ENCODE results near the gene VAT1L.
"Not testable (repeated sequence)": the region's sequence is repeated elsewhere in the genome, so short reads cannot be mapped to it uniquely, and the experiment has no call there.

Gene VAT1L

DNA sequence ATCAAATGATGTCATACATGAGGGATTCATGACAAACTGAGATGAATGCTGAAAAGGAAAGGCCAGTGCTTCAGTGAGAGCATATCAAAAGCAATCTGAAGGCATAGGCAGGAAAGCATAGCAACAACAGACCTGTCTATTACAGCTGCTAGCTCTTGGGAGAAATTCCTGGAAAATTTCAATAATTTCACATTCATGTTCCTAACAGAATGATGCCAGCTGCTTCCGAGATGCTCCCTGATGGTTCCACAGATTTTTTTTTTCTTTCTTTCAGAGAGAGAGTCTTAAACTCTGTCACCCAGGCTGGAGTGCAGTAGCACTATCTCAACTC is 183.7 kb downstream of the VAT1L start:
- Histone ChIP-seq H3K9me3 (no peaks in the 10 kb centered on the region), H3K27me3 (no peaks in the 10 kb centered on the region), H3K36me3 (no peaks in the 10 kb centered on the region), H3K4me2 (no peak overlapping the region), H4K20me1 (no peaks in the 10 kb centered on the region), H3K4me1 (peaks cover 9% of the 10 kb centered on the region), H3K27ac (no peak overlapping the region), H3K4me3 (no peak overlapping the region), H3K9ac (no peak overlapping the region)
- TF ChIP-seq Cebpa-rat (IDR thresholded peaks at IDR 0.05), result no peak

DNA sequence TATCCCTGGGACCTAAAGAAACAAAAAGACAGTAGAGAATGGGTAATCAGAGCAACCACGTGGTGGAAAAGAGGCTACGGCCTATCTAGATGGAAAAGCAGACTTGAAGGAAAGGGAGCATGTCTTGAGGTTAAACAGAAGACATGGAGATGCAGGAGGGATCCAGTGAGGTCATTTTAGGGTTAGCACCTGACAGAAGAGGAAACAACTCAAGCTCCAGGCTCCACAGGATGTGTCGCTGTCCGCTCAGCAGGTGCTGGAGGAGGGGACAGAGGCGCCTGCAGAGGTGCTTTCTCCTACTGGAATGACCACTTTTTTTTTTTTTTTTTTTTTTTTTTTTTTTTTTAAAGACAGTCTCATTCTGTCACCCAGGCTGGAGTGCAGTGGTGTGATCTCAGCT is 186.5 kb downstream of the VAT1L start:
- H4K20me1 ChIP-seq, result no peaks in the 10 kb centered on the region
- no peak overlapping the region for H3K27ac ChIP-seq
- H3K27me3 ChIP-seq, result no peaks in the 10 kb centered on the region
- H3K4me3 ChIP-seq, result no peak overlapping the region
- TF ChIP-seq Cebpa-rat (IDR thresholded peaks at IDR 0.05), result no peak
- no peaks in the 10 kb centered on the region for H3K9me3 ChIP-seq
- no peak overlapping the region for H3K4me2 ChIP-seq
- no peaks in the 10 kb centered on the region for H3K36me3 ChIP-seq
- H3K9ac ChIP-seq, result no peak overlapping the region
- no peaks in the 10 kb centered on the region for H3K4me1 ChIP-seq

DNA sequence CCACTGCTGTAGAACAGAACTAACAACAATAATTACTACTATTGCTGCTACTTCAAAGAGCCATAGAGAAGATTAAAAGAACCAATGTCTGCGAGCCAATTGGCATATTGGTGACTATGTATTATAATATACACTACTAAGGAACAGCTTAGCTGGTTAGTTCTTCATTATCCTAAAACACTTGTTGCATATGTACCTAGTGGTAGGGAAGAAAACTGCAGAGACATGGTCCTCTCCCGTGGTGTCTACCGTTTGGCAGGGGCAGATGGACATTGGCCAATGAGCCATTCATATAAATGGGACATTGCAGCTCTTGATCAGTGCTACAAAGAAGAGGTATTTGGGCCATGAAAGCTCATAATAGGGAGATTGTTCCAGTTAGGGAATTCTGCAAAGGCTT is 187.6 kb downstream of the VAT1L start:
- H4K20me1 ChIP-seq, result no peaks in the 10 kb centered on the region
- H3K36me3 ChIP-seq, result no peaks in the 10 kb centered on the region
- no peak overlapping the region for H3K9ac ChIP-seq
- H3K9me3 ChIP-seq, result no peaks in the 10 kb centered on the region
- H3K4me3 ChIP-seq, result no peak overlapping the region
- H3K4me1 ChIP-seq, result no peaks in the 10 kb centered on the region
- H3K27me3 ChIP-seq, result no peaks in the 10 kb centered on the region
- H3K4me2 ChIP-seq, result no peak overlapping the region
- TF ChIP-seq Cebpa-rat (IDR thresholded peaks at IDR 0.05), result no peak
- H3K27ac ChIP-seq, result no peak overlapping the region

DNA sequence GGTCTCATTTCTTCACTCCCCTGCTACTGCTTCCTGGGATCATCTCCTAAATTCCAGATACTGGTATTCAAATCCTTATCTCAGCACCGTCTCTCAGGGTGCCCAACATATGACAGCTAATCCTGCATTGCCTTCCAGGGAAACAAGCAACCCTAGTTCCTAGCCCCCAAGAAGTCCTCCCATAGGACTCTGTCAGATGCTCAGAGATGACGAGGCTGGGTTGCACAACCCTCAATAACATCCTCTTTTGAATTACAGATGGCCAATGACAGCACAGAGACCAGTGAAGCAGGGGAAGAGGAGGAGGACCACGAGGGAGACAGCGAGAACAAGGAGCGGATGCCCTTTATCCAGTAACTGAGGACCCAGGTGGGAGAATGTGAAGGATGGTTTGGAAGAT is 189.0 kb downstream of the VAT1L start:
- H4K20me1 ChIP-seq, result no peaks in the 10 kb centered on the region
- H3K27ac ChIP-seq, result no peak overlapping the region
- no peaks in the 10 kb centered on the region for H3K9me3 ChIP-seq
- H3K4me3 ChIP-seq, result no peak overlapping the region
- H3K4me1 ChIP-seq, result no peaks in the 10 kb centered on the region
- TF ChIP-seq Cebpa-rat (IDR thresholded peaks at IDR 0.05), result no peak
- no peaks in the 10 kb centered on the region for H3K27me3 ChIP-seq
- H3K36me3 ChIP-seq, result no peaks in the 10 kb centered on the region
- no peak overlapping the region for H3K9ac ChIP-seq
- H3K4me2 ChIP-seq, result no peak overlapping the region

DNA sequence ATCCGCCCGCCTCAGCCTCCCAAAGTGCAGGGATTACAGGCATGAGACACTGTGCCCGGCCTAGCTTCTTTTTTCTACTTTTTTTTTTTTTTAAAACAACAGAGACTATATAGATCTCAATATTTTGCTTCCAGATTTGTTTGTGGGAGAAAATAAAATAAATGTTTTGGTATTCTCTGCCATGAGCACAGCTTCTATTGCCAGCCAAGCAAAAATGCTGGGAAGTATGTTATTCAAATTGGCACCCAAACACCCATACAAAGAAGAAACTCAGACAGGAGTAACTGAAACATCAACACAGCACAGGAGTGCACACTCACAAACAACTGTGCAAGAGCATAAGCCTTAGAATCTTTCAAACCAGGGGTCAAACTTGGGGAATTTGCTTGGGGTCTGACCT is 196.7 kb downstream of the VAT1L start:
- H3K9me3 ChIP-seq, result no peaks in the 10 kb centered on the region
- H3K27me3 ChIP-seq, result no peaks in the 10 kb centered on the region
- no peak for TF ChIP-seq Cebpa-rat (IDR thresholded peaks at IDR 0.05)
- no peaks in the 10 kb centered on the region for H4K20me1 ChIP-seq
- H3K4me2 ChIP-seq, result no peak overlapping the region
- H3K4me3 ChIP-seq, result no peak overlapping the region
- H3K27ac ChIP-seq, result no peak overlapping the region
- no peaks in the 10 kb centered on the region for H3K4me1 ChIP-seq
- H3K9ac ChIP-seq, result no peak overlapping the region
- no peaks in the 10 kb centered on the region for H3K36me3 ChIP-seq

DNA sequence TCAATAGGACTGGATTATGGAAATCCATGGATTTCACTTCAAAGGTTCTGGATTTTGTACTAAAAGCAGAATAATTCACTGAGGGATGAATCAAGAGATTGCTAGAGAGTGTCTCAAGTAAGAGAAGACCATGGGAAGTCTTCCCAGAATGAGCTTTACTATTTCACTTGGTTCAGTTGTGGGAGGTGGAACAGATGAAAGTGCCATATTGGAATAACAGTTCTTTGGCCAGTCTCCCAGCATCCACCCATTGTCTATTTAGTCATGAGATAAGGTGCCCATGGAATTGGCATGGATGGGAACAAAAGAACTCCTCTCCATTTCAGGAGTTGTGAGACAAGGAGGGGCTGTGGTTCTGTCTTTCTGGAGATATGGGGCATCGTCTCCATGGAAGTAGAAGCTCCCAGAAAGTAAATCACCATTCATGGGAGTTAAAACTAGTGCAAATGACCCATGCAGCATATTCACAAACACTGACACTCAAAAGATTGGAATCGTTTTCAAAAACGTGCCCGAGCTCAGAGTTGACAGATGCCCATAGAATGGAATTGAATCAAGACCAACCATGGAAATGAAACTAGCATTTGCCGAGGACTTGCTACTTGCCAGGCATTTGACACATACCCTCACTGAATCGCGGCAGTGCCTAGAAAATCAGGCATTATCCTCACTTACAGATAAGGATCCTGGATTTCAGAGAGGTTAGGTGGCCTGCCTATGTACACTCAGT is 197.8 kb downstream of the VAT1L start:
- H3K4me2 ChIP-seq, result no peak overlapping the region
- no peak overlapping the region for H3K9ac ChIP-seq
- H3K27ac ChIP-seq, result no peak overlapping the region
- H3K27me3 ChIP-seq, result no peaks in the 10 kb centered on the region
- H3K4me3 ChIP-seq, result no peak overlapping the region
- H3K36me3 ChIP-seq, result no peaks in the 10 kb centered on the region
- H3K9me3 ChIP-seq, result no peaks in the 10 kb centered on the region
- H4K20me1 ChIP-seq, result no peaks in the 10 kb centered on the region
- no peaks in the 10 kb centered on the region for H3K4me1 ChIP-seq
- TF ChIP-seq Cebpa-rat (IDR thresholded peaks at IDR 0.05), result no peak

DNA sequence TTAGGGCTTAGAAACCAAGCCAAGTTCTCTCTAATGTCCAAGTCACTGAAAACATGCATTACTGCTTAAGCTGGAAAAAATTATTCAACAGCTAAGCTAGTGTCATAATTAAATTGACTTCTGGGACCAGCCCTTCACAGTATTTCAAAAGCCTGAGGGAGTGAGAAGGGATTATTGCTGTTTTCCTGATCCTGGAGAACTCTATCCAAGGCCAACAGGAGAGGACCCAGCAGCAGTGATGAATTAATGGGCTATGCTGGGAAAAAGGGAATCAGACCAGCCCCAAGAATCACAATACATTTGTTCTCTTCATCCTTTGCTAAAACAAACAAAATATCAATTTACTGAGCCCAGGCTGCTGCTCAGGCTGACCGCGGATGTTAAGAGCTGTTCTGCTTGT is 199.4 kb downstream of the VAT1L start:
- no peak overlapping the region for H3K9ac ChIP-seq
- no peaks in the 10 kb centered on the region for H3K27me3 ChIP-seq
- no peak for TF ChIP-seq Cebpa-rat (IDR thresholded peaks at IDR 0.05)
- H3K4me3 ChIP-seq, result no peak overlapping the region
- no peaks in the 10 kb centered on the region for H3K4me1 ChIP-seq
- no peak overlapping the region for H3K4me2 ChIP-seq
- no peaks in the 10 kb centered on the region for H3K36me3 ChIP-seq
- no peak overlapping the region for H3K27ac ChIP-seq
- no peaks in the 10 kb centered on the region for H3K9me3 ChIP-seq
- no peaks in the 10 kb centered on the region for H4K20me1 ChIP-seq

DNA sequence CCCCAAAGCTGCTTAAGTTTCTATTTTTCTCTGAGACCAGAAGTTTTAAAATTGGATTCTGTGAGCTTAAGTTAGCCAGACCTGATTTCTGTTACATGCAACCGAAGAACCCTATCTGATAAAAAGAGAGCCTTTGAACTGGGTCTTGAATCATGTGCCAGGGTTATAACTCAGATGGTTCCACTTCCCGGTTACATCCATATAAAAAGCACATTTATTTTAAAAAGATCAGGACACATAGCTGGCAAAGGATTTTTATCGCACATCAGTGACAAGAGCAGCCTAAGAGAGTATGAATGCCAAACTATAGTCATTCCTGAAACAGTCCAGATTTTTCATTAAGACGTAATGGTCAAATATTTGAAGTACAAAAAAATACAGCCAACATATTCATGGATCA is 201.5 kb downstream of the VAT1L start:
- Histone ChIP-seq H3K27ac (no peak overlapping the region), H3K4me2 (no peak overlapping the region), H3K9ac (no peak overlapping the region), H3K27me3 (no peaks in the 10 kb centered on the region), H3K9me3 (peaks cover 1% of the 10 kb centered on the region; the same call in 1 of the 2 replicates), H4K20me1 (no peaks in the 10 kb centered on the region), H3K4me1 (no peaks in the 10 kb centered on the region), H3K4me3 (no peak overlapping the region), H3K36me3 (no peaks in the 10 kb centered on the region)
- TF ChIP-seq Cebpa-rat (IDR thresholded peaks at IDR 0.05), result no peak

DNA sequence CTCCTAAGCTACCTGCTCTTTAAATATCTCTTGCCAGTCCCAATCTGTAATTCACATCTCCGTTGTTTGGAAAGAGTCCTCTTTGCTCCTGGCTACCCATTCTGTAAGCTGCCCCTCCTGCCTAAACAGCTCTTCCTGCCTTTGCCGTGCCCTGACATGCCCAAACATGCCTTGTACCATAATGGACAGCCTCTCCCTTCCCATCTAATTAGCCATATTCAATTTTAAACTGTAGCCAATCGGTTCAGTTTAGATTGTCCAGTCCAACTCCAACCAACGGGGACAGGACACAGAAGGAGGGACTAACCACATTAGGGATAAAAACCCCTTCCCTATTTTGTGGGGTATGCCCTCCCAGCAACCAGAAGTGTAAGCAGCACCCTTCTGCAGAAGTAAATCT is 203.3 kb downstream of the VAT1L start:
- no peaks in the 10 kb centered on the region for H3K36me3 ChIP-seq
- no peaks in the 10 kb centered on the region for H4K20me1 ChIP-seq
- H3K4me2 ChIP-seq, result no peak overlapping the region
- no peak overlapping the region for H3K27ac ChIP-seq
- peaks cover 20% of the 10 kb centered on the region for H3K9me3 ChIP-seq
- no peak overlapping the region for H3K4me3 ChIP-seq
- no peak overlapping the region for H3K9ac ChIP-seq
- H3K27me3 ChIP-seq, result no peaks in the 10 kb centered on the region
- no peaks in the 10 kb centered on the region for H3K4me1 ChIP-seq
- TF ChIP-seq Cebpa-rat (IDR thresholded peaks at IDR 0.05), result no peak

DNA sequence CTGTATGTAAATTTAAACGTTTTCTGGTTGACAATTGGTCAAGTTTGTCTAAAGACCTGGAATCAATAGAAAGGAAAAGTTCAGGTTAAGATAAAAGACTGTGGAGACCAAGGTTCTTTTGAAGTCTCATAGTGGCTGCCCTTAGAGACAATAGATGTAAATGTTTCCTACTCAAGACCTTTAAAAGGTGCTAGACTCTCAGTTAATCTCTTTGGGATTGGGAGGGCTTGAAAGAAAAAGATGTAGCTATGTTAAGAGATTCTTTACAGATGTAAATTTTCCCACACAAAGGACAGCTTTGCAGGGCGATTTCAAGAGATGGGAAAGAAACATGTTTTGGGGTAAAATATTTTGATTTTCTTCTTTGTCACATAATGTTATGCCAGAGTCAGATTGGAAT is 204.0 kb downstream of the VAT1L start:
- not testable (repeated sequence) for H3K36me3 ChIP-seq, H3K9ac ChIP-seq, H3K27me3 ChIP-seq, H3K27ac ChIP-seq, H3K4me2 ChIP-seq, H4K20me1 ChIP-seq, H3K4me1 ChIP-seq, H3K4me3 ChIP-seq
- H3K9me3 ChIP-seq, result peaks cover 27% of the 10 kb centered on the region

Data from BLaER1 (cell line).